Stomach (tissue), 4 donors: ENCODE data around the gene IQCH.

Source experiments
- POLR2A ChIP-seq, 4 donors: fragments of 450-650 bp; IDR thresholded peaks; one replicate each; pipeline ENCODE4 v1.6.1; 2016; ENCODE audit warnings: antibody characterized with exemption in 4 of 4, control low read depth in 2 of 4, mild to moderate bottlenecking in 1 of 4, moderate library complexity in 1 of 4
- POLR2AphosphoS5 ChIP-seq, 3 donors: sonication (generic); formaldehyde crosslinking; IDR thresholded peaks; one replicate each; pipeline ENCODE4 v1.6.1; 2016; ENCODE audit warnings: antibody characterized with exemption in 3 of 3
- TF ChIP-seq, protein P1 (sequence below), 7 experiments: fragments of 450-650 bp in 4 of 7; fragments of 200-600 bp in 3 of 7; sonication (generic) in 3 of 7; IDR thresholded peaks; one replicate each; pipeline ENCODE4 v1.5.1; 2016 to 2019; ENCODE audit warnings: antibody characterized with exemption in 7 of 7, control low read depth in 2 of 7, mild to moderate bottlenecking in 1 of 7

DNA sequence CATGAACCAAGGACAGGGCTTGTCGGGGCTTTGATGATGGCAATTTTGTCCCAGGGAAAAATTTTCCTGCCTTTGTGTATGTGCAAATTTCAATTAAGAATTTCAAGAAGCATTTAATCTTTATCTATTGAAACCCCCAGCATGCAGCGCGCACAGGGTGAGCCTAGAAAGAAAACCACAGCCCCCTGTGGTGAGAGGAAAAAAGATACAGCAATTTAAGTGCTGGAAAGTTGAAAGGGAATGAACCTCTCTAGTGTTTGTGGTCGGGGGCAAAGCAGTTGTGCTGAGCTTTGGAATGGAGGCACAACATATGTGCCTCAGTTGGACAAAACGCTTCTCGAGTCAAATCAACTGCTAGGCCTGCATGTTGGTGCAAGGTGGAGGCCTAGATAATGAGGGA is 154.6 kb downstream of the IQCH start:
- TF ChIP-seq, protein P1, sequence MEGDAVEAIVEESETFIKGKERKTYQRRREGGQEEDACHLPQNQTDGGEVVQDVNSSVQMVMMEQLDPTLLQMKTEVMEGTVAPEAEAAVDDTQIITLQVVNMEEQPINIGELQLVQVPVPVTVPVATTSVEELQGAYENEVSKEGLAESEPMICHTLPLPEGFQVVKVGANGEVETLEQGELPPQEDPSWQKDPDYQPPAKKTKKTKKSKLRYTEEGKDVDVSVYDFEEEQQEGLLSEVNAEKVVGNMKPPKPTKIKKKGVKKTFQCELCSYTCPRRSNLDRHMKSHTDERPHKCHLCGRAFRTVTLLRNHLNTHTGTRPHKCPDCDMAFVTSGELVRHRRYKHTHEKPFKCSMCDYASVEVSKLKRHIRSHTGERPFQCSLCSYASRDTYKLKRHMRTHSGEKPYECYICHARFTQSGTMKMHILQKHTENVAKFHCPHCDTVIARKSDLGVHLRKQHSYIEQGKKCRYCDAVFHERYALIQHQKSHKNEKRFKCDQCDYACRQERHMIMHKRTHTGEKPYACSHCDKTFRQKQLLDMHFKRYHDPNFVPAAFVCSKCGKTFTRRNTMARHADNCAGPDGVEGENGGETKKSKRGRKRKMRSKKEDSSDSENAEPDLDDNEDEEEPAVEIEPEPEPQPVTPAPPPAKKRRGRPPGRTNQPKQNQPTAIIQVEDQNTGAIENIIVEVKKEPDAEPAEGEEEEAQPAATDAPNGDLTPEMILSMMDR (IDR thresholded peaks at IDR 0.05), result no peak
- TF ChIP-seq POLR2A (IDR thresholded peaks at IDR 0.05) (no peak), POLR2AphosphoS5 (IDR thresholded peaks at IDR 0.05) (no peak)
